CD14-positive monocyte (primary cell): ENCODE measurements around the gene CTBP2. TPM values are rescaled to one million over a fixed set of nuclear protein-coding genes. Genes with fewer than 3 reads are reported as not detected.

ENCODE experiments used
- DNase-seq, 3 donors: peaks; one replicate each; pipeline ENCODE4 v3.0.0-alpha.2; 2011 to 2022
- H2AFZ ChIP-seq: 2 replicates; pipeline ENCODE4 v1.6.0; 2012; ENCODE audit warnings: mild to moderate bottlenecking, low read depth, low read length, inconsistent platforms; ENCODE audit not compliant: insufficient read depth, poor library complexity, severe bottlenecking
- H3K27ac ChIP-seq, 2 donors: 1 replicate in 1 of 2; 2 replicates in 1 of 2; pipeline ENCODE4 v1.5.1; 2012 to 2013; ENCODE audit warnings: low read length in 2 of 2, control low read depth in 1 of 2, inconsistent platforms in 1 of 2, low read depth in 1 of 2, mild to moderate bottlenecking in 1 of 2
- H3K27me3 ChIP-seq, 2 donors: one replicate each; pipeline versions ENCODE4 v1.6.0 to v1.6.1; 2011 to 2013; ENCODE audit warnings: low read length in 2 of 2; ENCODE audit not compliant: control insufficient read depth in 2 of 2, insufficient read depth in 2 of 2
- H3K36me3 ChIP-seq, 2 donors: replicated peaks in 1 of 2; 1 replicate in 1 of 2; 2 replicates in 1 of 2; pipeline versions ENCODE4 v1.5.1 to v1.6.1; 2012 to 2013; ENCODE audit warnings: low read length in 2 of 2, control low read depth in 1 of 2, inconsistent platforms in 1 of 2, mild to moderate bottlenecking in 1 of 2; ENCODE audit not compliant: insufficient read depth in 2 of 2, control insufficient read depth in 1 of 2
- H3K4me1 ChIP-seq, 2 donors: 1 replicate in 1 of 2; 2 replicates in 1 of 2; pipeline versions ENCODE4 v1.5.1 to v1.6.1; 2012 to 2013; ENCODE audit warnings: low read length in 2 of 2, control low read depth in 1 of 2, inconsistent platforms in 1 of 2, mild to moderate bottlenecking in 1 of 2, moderate library complexity in 1 of 2; ENCODE audit not compliant: insufficient read depth in 2 of 2, control insufficient read depth in 1 of 2
- H3K4me2 ChIP-seq: replicated peaks from 2 replicates; pipeline ENCODE3; 2012; ENCODE audit warnings: low read length, moderate library complexity, mild to moderate bottlenecking; ENCODE audit not compliant: poor library complexity, severe bottlenecking; ENCODE audit errors: extremely low read depth
- H3K4me3 ChIP-seq, 3 experiments: fragments of 200-600 bp in 1 of 3; sonication (generic) in 1 of 3; replicated peaks in 1 of 3; 1 replicate in 2 of 3; 2 replicates in 1 of 3; pipeline ENCODE4 v1.5.1; 2011 to 2013; ENCODE audit warnings: low read length in 3 of 3, mild to moderate bottlenecking in 3 of 3, control low read depth in 2 of 3, low read depth in 2 of 3, inconsistent platforms in 1 of 3, moderate library complexity in 1 of 3
- H3K79me2 ChIP-seq: 2 replicates; pipeline ENCODE4 v1.6.0; 2012; ENCODE audit warnings: mild to moderate bottlenecking, control low read depth, inconsistent platforms, low read length, moderate library complexity; ENCODE audit not compliant: insufficient read depth
- H3K9ac ChIP-seq: 2 replicates; pipeline ENCODE4 v1.6.0; 2017; ENCODE audit warnings: low read length, mild to moderate bottlenecking; ENCODE audit not compliant: insufficient read depth, poor library complexity, severe bottlenecking
- H3K9me3 ChIP-seq, 2 donors: replicated peaks in 1 of 2; 1 replicate in 1 of 2; 2 replicates in 1 of 2; pipeline versions ENCODE4 v1.5.1 to v1.6.1; 2012 to 2013; ENCODE audit warnings: low read length in 2 of 2, control low read depth in 1 of 2; ENCODE audit not compliant: control insufficient read depth in 1 of 2, insufficient read depth in 1 of 2
- H4K20me1 ChIP-seq: 2 replicates; pipeline ENCODE4 v1.6.0; 2012; ENCODE audit warnings: mild to moderate bottlenecking, low read length, control low read depth, moderate library complexity; ENCODE audit not compliant: insufficient read depth
- H3K27ac Mint-ChIP-seq, 7 donors: one replicate each; pipeline ENCODE4 v1.8.0; 2020; ENCODE audit warnings: mild to moderate bottlenecking in 7 of 7, mixed read lengths in 7 of 7, moderate library complexity in 6 of 7, inconsistent platforms in 2 of 7
- H3K27me3 Mint-ChIP-seq, 3 donors: one replicate each; pipeline ENCODE4 v1.8.0; 2021 to 2022; ENCODE audit warnings: low read depth in 3 of 3, mild to moderate bottlenecking in 3 of 3, mixed read lengths in 3 of 3, moderate library complexity in 3 of 3, inconsistent platforms in 1 of 3
- H3K36me3 Mint-ChIP-seq, 2 donors: one replicate each; pipeline ENCODE4 v1.8.0; 2020; ENCODE audit warnings: mixed read lengths in 2 of 2, inconsistent platforms in 1 of 2, mild to moderate bottlenecking in 1 of 2
- H3K4me1 Mint-ChIP-seq: one replicate; pipeline ENCODE4 v1.8.0; 2020; ENCODE audit warnings: mild to moderate bottlenecking, mixed read lengths
- H3K4me3 Mint-ChIP-seq, 2 donors: one replicate each; pipeline ENCODE4 v1.8.0; 2020; ENCODE audit warnings: mild to moderate bottlenecking in 2 of 2, mixed read lengths in 2 of 2, moderate library complexity in 1 of 2
- H3K9me3 Mint-ChIP-seq, 7 donors: one replicate each; pipeline ENCODE4 v1.8.0; 2020 to 2022; ENCODE audit warnings: mixed read lengths in 7 of 7, mild to moderate bottlenecking in 6 of 7, moderate library complexity in 6 of 7, inconsistent platforms in 2 of 7
- CTCF ChIP-seq: fragments of 200-600 bp; IDR thresholded peaks from one replicate; pipeline ENCODE4 v1.8.0; 2022; ENCODE audit warnings: antibody characterized with exemption, mild to moderate bottlenecking
- WGBS: methylation state at CpG from one replicate; pipeline ENCODE4 v1.1.5; 2013; ENCODE audit warnings: missing lambda C conversion rate; ENCODE audit not compliant: insufficient coverage; 5-methylcytosine and 5-hydroxymethylcytosine counted together
- intact Hi-C, 2 donors: fragments of 100-400 bp; cut with micrococcal nuclease; formaldehyde crosslinking; loops; one replicate each; pipeline versions ENCODE4 v1.15.0 to v1.15.1; 2023
- polyA plus RNA-seq, 3 donors: library from polyadenylated mRNA; depleted of rRNA in 1 of 3; unstranded in 2 of 3; stranded (reverse) in 1 of 3; fragments of 300-500 nt in 2 of 3; fragments of >200 nt in 1 of 3; fragmentation: Illumina TruSeq in 2 of 3; gene quantifications; 1 replicate in 2 of 3; 2 replicates in 1 of 3; pipeline ENCODE4 v1.2.3, GENCODE V29; 2012 to 2021

The CTBP2 gene
- polyA plus RNA-seq, 3 donors = 40.9 to 87.1 (median 41.1) TPM

GRCh38 chr10:125156739-125157480 lies 3.5 kb downstream of the CTBP2 start:
- Mint-ChIP-seq H3K36me3 (peaks cover 9 to 12% of the 10 kb centered on the region in 2 donors), H3K4me1 (peaks cover 65% of the 10 kb centered on the region), H3K27ac (peak overlapping the region in 1 of 7 donors; percentile 47), H3K9me3 (no peaks in the 10 kb centered on the region), H3K27me3 (peaks cover under 1 to 1% (median 1%) of the 10 kb centered on the region in 3 donors), H3K4me3 (peak overlapping the region; percentile 93)
- H3K4me2 ChIP-seq = peak overlapping the region; percentile 87
- peak overlapping the region in 1 of 2 donors; percentile 22 for H3K27ac ChIP-seq
- no peaks in the 10 kb centered on the region for H3K27me3 ChIP-seq
- no peaks in the 10 kb centered on the region for H3K9me3 ChIP-seq
- intact Hi-C loops = loop anchor here (5.0 to 10.0 kb wide), 3 partner anchors 95 to 2002 kb away; partner anchors contain the start of genes BCCIP (in 2 of the 2), UROS (in 2 of the 2) and BUB3 (in 1 of the 2)
- WGBS = 20% methylated on average over 1 of the region's 13 CpGs
- peaks cover 70% of the 10 kb centered on the region for H4K20me1 ChIP-seq
- H3K79me2 ChIP-seq = peaks cover 75% of the 10 kb centered on the region
- TF ChIP-seq CTCF = no peak
- H2AFZ ChIP-seq = no peak overlapping the region
- peak overlapping the region; percentile 6 for H3K9ac ChIP-seq
- H3K4me1 ChIP-seq = peaks cover 57 to 72% of the 10 kb centered on the region in 2 donors
- DNase-seq = no peak
- no peaks in the 10 kb centered on the region for H3K36me3 ChIP-seq
- H3K4me3 ChIP-seq = peak overlapping the region in 1 of 3 experiments; percentile 90

- H3K27me3 Mint-ChIP-seq = peaks cover 0 to 1% (median 0%) of the 10 kb centered on the region in 3 donors
- no peaks in the 10 kb centered on the region for H3K9me3 ChIP-seq
- peaks cover 82% of the 10 kb centered on the region for H3K79me2 ChIP-seq
- WGBS = no CpG with 5 or more reads among the region's 3 CpGs
- no peak overlapping the region for H3K9ac ChIP-seq
- H3K27me3 ChIP-seq = no peaks in the 10 kb centered on the region
- H4K20me1 ChIP-seq = peaks cover 77% of the 10 kb centered on the region
- no peaks in the 10 kb centered on the region for H3K9me3 Mint-ChIP-seq
- H3K4me1 Mint-ChIP-seq = peaks cover 66% of the 10 kb centered on the region
- H3K27ac Mint-ChIP-seq = peak overlapping the region in 1 of 7 donors; percentile 75
- H3K4me3 Mint-ChIP-seq = no peak overlapping the region
- peak overlapping the region in 1 of 3 experiments; percentile 1 for H3K4me3 ChIP-seq
- DNase-seq = no peak
- no peak overlapping the region for H3K27ac ChIP-seq
- H2AFZ ChIP-seq = no peak overlapping the region
- TF ChIP-seq CTCF = no peak
- peaks cover 60 to 75% of the 10 kb centered on the region in 2 donors for H3K4me1 ChIP-seq
- intact Hi-C loops = loop anchor here (5.0 to 10.0 kb wide), 3 partner anchors 94 to 2001 kb away; partner anchors contain the start of genes BCCIP (in 2 of the 2), UROS (in 2 of the 2) and BUB3 (in 1 of the 2)
- H3K4me2 ChIP-seq = no peak overlapping the region
- peaks cover 11 to 14% of the 10 kb centered on the region in 2 donors for H3K36me3 Mint-ChIP-seq
- no peaks in the 10 kb centered on the region for H3K36me3 ChIP-seq
Measured at GRCh38 chr10:125156196-125156595, 4.2 kb downstream of the CTBP2 start.
